ENCODE data around the gene CD84.
"Not testable (repeated sequence)": the region's sequence is repeated elsewhere in the genome, so short reads cannot be mapped to it uniquely, and the experiment has no call there.

Gene CD84

GRCh38 chr1:160539990-160540858 is 39.1 kb downstream of the CD84 start:
- DNase-seq, result peak; percentile 44

- DNase-seq, result no peak
Measured at GRCh38 chr1:160539684-160539989, 39.7 kb downstream of the CD84 start.

- no peak for DNase-seq
Measured at GRCh38 chr1:160538985-160539651, 40.2 kb downstream of the CD84 start.

- DNase-seq, result no peak
Measured at GRCh38 chr1:160537714-160538665, 41.3 kb downstream of the CD84 start.

GRCh38 chr1:160534823-160535605 is 44.3 kb downstream of the CD84 start:
- no peak for DNase-seq

- not testable (repeated sequence) for DNase-seq
Measured at GRCh38 chr1:160532557-160532813, 46.8 kb downstream of the CD84 start.

- DNase-seq, result not testable (repeated sequence)
Measured at GRCh38 chr1:160531809-160532556, 47.3 kb downstream of the CD84 start.

GRCh38 chr1:160529401-160529952 is 49.8 kb downstream of the CD84 start:
- DNase-seq, result not testable (repeated sequence)

GRCh38 chr1:160523789-160524188 is 55.5 kb downstream of the CD84 start:
- DNase-seq, result not testable (repeated sequence)

GRCh38 chr1:160522622-160523345 is 56.5 kb downstream of the CD84 start, which contains the start of gene SLAMF6:
Gene SLAMF6, minus strand, starts transcription at chr1:160523255. Its CDS starts 63 bp downstream, at chr1:160523192.
- peak; percentile 57 for DNase-seq

GRCh38 chr1:160522136-160522535 is 57.2 kb downstream of the CD84 start:
- no peak for DNase-seq

- no peak for DNase-seq
Measured at GRCh38 chr1:160521554-160521953, 57.7 kb downstream of the CD84 start.

- DNase-seq, result no peak
Measured at GRCh38 chr1:160520999-160521398, 58.3 kb downstream of the CD84 start.

GRCh38 chr1:160520582-160520981 is 58.7 kb downstream of the CD84 start:
- DNase-seq, result no peak

- DNase-seq, result no peak
Measured at GRCh38 chr1:160519642-160520435, 59.5 kb downstream of the CD84 start.

GRCh38 chr1:160517519-160517918 is 61.8 kb downstream of the CD84 start:
- DNase-seq, result not testable (repeated sequence)

- DNase-seq, result not testable (repeated sequence)
Measured at GRCh38 chr1:160515908-160516307, 63.4 kb downstream of the CD84 start.

GRCh38 chr1:160504651-160505050 is 74.6 kb downstream of the CD84 start:
- DNase-seq, result no peak

- no peak for DNase-seq
Measured at GRCh38 chr1:160503087-160503486, 76.2 kb downstream of the CD84 start.

Data from activated T-cell treated with anti-CD3 and anti-CD28 coated beads, Interleukin-2, amount 50 U/mL, for 1 hour (primary cell).